HEK293 (cell line): ENCODE results near the gene CDH8.

Experiments used
- BCL11A ChIP-seq: fragments of 450-650 bp; formaldehyde crosslinking; IDR thresholded peaks from 2 replicates; pipeline ENCODE4 v1.5.1; 2016; ENCODE audit warnings: low read depth, missing biosample characterization, missing genetic modification characterization
- PRDM1 ChIP-seq: fragments of 450-650 bp; formaldehyde crosslinking; IDR thresholded peaks from 2 replicates; pipeline ENCODE4; 2016; ENCODE audit warnings: missing biosample characterization, missing genetic modification characterization
- ZBTB49 ChIP-seq: fragments of 450-650 bp; formaldehyde crosslinking; IDR thresholded peaks from 2 replicates; pipeline ENCODE4 v1.5.1; 2016; ENCODE audit warnings: missing biosample characterization, missing genetic modification characterization, low read depth
- ZNF223 ChIP-seq: fragments of 450-650 bp; formaldehyde crosslinking; IDR thresholded peaks from 2 replicates; pipeline ENCODE4 v1.5.1; 2016; ENCODE audit warnings: missing biosample characterization, missing genetic modification characterization
- ZXDB ChIP-seq: fragments of 450-650 bp; formaldehyde crosslinking; IDR thresholded peaks from 2 replicates; pipeline ENCODE4 v1.5.1; 2016; ENCODE audit warnings: missing biosample characterization, missing genetic modification characterization
- TF ChIP-seq, protein P1 (sequence below): fragments of 450-650 bp; formaldehyde crosslinking; IDR thresholded peaks from 2 replicates; pipeline ENCODE4 v1.5.1; 2017; ENCODE audit warnings: missing biosample characterization, missing genetic modification characterization
- TF ChIP-seq, protein P2 (sequence below): fragments of 450-650 bp; formaldehyde crosslinking; IDR thresholded peaks from 2 replicates; pipeline ENCODE4 v1.5.1; 2016; ENCODE audit warnings: missing biosample characterization, missing genetic modification characterization

GRCh38 chr16:62064173-62064572 is 27.9 kb upstream of the CDH8 start:
- TF ChIP-seq, protein P1, sequence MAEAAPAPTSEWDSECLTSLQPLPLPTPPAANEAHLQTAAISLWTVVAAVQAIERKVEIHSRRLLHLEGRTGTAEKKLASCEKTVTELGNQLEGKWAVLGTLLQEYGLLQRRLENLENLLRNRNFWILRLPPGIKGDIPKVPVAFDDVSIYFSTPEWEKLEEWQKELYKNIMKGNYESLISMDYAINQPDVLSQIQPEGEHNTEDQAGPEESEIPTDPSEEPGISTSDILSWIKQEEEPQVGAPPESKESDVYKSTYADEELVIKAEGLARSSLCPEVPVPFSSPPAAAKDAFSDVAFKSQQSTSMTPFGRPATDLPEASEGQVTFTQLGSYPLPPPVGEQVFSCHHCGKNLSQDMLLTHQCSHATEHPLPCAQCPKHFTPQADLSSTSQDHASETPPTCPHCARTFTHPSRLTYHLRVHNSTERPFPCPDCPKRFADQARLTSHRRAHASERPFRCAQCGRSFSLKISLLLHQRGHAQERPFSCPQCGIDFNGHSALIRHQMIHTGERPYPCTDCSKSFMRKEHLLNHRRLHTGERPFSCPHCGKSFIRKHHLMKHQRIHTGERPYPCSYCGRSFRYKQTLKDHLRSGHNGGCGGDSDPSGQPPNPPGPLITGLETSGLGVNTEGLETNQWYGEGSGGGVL, result no peak
- TF ChIP-seq ZNF223 (no peak), ZXDB (tag by site-specific recombination) (no peak), BCL11A (tag by site-specific recombination) (no peak), PRDM1 (tag by site-specific recombination) (no peak), ZBTB49 (no peak)
- TF ChIP-seq, protein P2, sequence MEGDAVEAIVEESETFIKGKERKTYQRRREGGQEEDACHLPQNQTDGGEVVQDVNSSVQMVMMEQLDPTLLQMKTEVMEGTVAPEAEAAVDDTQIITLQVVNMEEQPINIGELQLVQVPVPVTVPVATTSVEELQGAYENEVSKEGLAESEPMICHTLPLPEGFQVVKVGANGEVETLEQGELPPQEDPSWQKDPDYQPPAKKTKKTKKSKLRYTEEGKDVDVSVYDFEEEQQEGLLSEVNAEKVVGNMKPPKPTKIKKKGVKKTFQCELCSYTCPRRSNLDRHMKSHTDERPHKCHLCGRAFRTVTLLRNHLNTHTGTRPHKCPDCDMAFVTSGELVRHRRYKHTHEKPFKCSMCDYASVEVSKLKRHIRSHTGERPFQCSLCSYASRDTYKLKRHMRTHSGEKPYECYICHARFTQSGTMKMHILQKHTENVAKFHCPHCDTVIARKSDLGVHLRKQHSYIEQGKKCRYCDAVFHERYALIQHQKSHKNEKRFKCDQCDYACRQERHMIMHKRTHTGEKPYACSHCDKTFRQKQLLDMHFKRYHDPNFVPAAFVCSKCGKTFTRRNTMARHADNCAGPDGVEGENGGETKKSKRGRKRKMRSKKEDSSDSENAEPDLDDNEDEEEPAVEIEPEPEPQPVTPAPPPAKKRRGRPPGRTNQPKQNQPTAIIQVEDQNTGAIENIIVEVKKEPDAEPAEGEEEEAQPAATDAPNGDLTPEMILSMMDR (tag by site-specific recombination), result no peak
